ENCODE data around the gene DCTD. TPM values are rescaled to one million over a fixed set of nuclear protein-coding genes. Genes with fewer than 3 reads are reported as not detected.

DCTD gene
- total and polyA plus RNA-seq, 10 of the 15 experiments (the other 5 are each of a cell fraction or from before 2014, with no cell fraction given) = 37.8 to 137 (median 92.1) TPM

- SMC1A ChIA-PET (ENCODE audit: uncharacterized antibody, unreplicated experiment) = interaction anchor here (2.1 kb wide), 1 partner anchor 18 kb away, joined by 7 read pairs; no protein-coding TSS in a partner anchor
- Histone ChIP-seq H3K27ac (ENCODE audit: control insufficient read depth, insufficient read depth) (no peak overlapping the region), H3K79me2 (ENCODE audit: control insufficient read depth, insufficient read depth, low read length) (peaks cover 3% of the 10 kb centered on the region), H3K9me3 (replicated peaks; ENCODE audit: control insufficient read depth, insufficient read depth, low read length) (no peaks in the 10 kb centered on the region), H3K36me3 (ENCODE audit: control insufficient read depth in 2 of 2, insufficient read depth in 2 of 2, low read length in 1 of 2) (peaks cover 12 to 14% of the 10 kb centered on the region in 2 experiments; a peak in 3 of 4 replicates), H3K4me3 (no peak overlapping the region), H2AFZ (ENCODE audit: control insufficient read depth, low read depth, low read length) (no peak overlapping the region), H4K20me1 (ENCODE audit: control insufficient read depth, insufficient read depth) (no peaks in the 10 kb centered on the region), H3K4me2 (ENCODE audit: control insufficient read depth, insufficient read depth) (no peak overlapping the region), H3K27me3 (replicated peaks in 1 of 2; ENCODE audit: control insufficient read depth in 2 of 2, insufficient read depth in 2 of 2, low read length in 1 of 2) (no peaks in the 10 kb centered on the region), H3K4me1 (ENCODE audit: control insufficient read depth, insufficient read depth, low read length) (no peaks in the 10 kb centered on the region), H3K9ac (ENCODE audit: control insufficient read depth, insufficient read depth, low read length) (no peak overlapping the region)
- DNase-seq (ENCODE audit: low read depth, low spot score) (no peak), ATAC-seq (no peak), FAIRE-seq (no peak)
- POLR2A ChIA-PET = interaction anchor here (0.8 to 1.0 kb wide), 2 partner anchors 12 to 22 kb away, joined by 3 read pairs; no protein-coding TSS in a partner anchor
- no TSS peak for BruUV-seq (replicated peaks)
- WGBS (ENCODE audit: insufficient coverage, insufficient replicate concordance, low lambda C conversion rate, missing lambda C conversion rate) = 96% methylated on average over 4 of the region's 4 CpGs
- intact Hi-C loops (cut with micrococcal nuclease; ENCODE audit: unreplicated experiment) = no loop called here
- in situ Hi-C loops (cut with MboI) = no loop called here
- RAD21 ChIA-PET (ENCODE audit: unreplicated experiment) = no interaction called here
- CTCF ChIA-PET = no interaction called here
- no peak for TF ChIP-seq RBBP5 (conservative IDR thresholded peaks at IDR 0.05)
- TF ChIP-seq ZNF24 (IDR thresholded peaks at IDR 0.05) = no peak
Observed at GRCh38 chr4:182906786-182907185, 10.4 kb downstream of the DCTD start.

GRCh38 chr4:182905038-182905437 is 12.1 kb downstream of the DCTD start:
- H3K4me3 ChIP-seq = no peak overlapping the region
- ChIA-PET SMC1A (ENCODE audit: uncharacterized antibody, unreplicated experiment) (interaction anchor here (0.6 to 1.1 kb wide), 2 partner anchors 12 to 118 kb away, joined by 3 read pairs; no protein-coding TSS in a partner anchor), CTCF (interaction anchor here (1.0 to 1.6 kb wide), 3 partner anchors 9 to 20 kb away, joined by 3 to 4 read pairs (median 4); no protein-coding TSS in a partner anchor), RAD21 (ENCODE audit: unreplicated experiment) (interaction anchor here (0.6 to 1.2 kb wide), 2 partner anchors 20 to 232 kb away, joined by 3 read pairs; no protein-coding TSS in a partner anchor), POLR2A (interaction anchor here (0.6 kb wide), 1 partner anchor 24 kb away, joined by 3 read pairs; no protein-coding TSS in a partner anchor)
- no peak overlapping the region for H2AFZ ChIP-seq (ENCODE audit: control insufficient read depth, low read depth, low read length)
- peaks cover 10 to 14% of the 10 kb centered on the region in 2 experiments; a peak in 3 of 4 replicates for H3K36me3 ChIP-seq (ENCODE audit: control insufficient read depth in 2 of 2, insufficient read depth in 2 of 2, low read length in 1 of 2)
- H3K79me2 ChIP-seq (ENCODE audit: control insufficient read depth, insufficient read depth, low read length) = no peaks in the 10 kb centered on the region; the same call in none of the 2 replicates
- H3K27me3 ChIP-seq (replicated peaks in 1 of 2; ENCODE audit: control insufficient read depth in 2 of 2, insufficient read depth in 2 of 2, low read length in 1 of 2) = no peaks in the 10 kb centered on the region
- DNase-seq (ENCODE audit: low read depth, low spot score) = no peak
- no peak for ATAC-seq
- H3K9me3 ChIP-seq (replicated peaks; ENCODE audit: control insufficient read depth, insufficient read depth, low read length) = no peaks in the 10 kb centered on the region
- 96% methylated on average over 7 of the region's 10 CpGs for WGBS (ENCODE audit: insufficient coverage, insufficient replicate concordance, low lambda C conversion rate, missing lambda C conversion rate)
- H3K4me1 ChIP-seq (ENCODE audit: control insufficient read depth, insufficient read depth, low read length) = no peaks in the 10 kb centered on the region
- BruUV-seq (replicated peaks) = no TSS peak
- no peaks in the 10 kb centered on the region for H4K20me1 ChIP-seq (ENCODE audit: control insufficient read depth, insufficient read depth)
- no peak overlapping the region for H3K9ac ChIP-seq (ENCODE audit: control insufficient read depth, insufficient read depth, low read length)
- in situ Hi-C loops (cut with MboI) = no loop called here
- H3K27ac ChIP-seq (ENCODE audit: control insufficient read depth, insufficient read depth) = no peak overlapping the region
- intact Hi-C loops (cut with micrococcal nuclease; ENCODE audit: unreplicated experiment) = no loop called here
- H3K4me2 ChIP-seq (ENCODE audit: control insufficient read depth, insufficient read depth) = no peak overlapping the region
- TF ChIP-seq ZZZ3 (IDR thresholded peaks at IDR 0.05; ENCODE audit: control insufficient read depth, insufficient read length, low read depth) (no peak), ZNF207 (IDR thresholded peaks at IDR 0.05; ENCODE audit: borderline replicate concordance) (no peak), FOXM1 (IDR thresholded peaks at IDR 0.05; ENCODE audit: low read depth, low read length) (no peak), ATF2 (IDR thresholded peaks at IDR 0.05; ENCODE audit: low read length) (no peak), NR2C1 (IDR thresholded peaks at IDR 0.05) (no peak), PAX5 (IDR thresholded peaks at IDR 0.05; ENCODE audit: borderline replicate concordance, low read depth, low read length) (no peak), CBFB (IDR thresholded peaks at IDR 0.05; ENCODE audit: low read depth) (no peak)
- no peak for FAIRE-seq
